Measurements from ENCODE around the gene COL4A1. TPM values are rescaled to one million over a fixed set of nuclear protein-coding genes. Genes with fewer than 3 reads are reported as not detected.

The COL4A1 gene
- total and polyA plus RNA-seq, 2 donors from 2014 or later, result 53.0 to 218 TPM

GRCh38 chr13:110193491-110193890 lies 113.5 kb downstream of the COL4A1 start:
- H3K27me3 ChIP-seq (ENCODE audit: control insufficient read depth, insufficient read depth, low read length), result no peaks in the 10 kb centered on the region
- no peak overlapping the region for H3K4me3 ChIP-seq (ENCODE audit: low read length in 3 of 3)
- FAIRE-seq (no peak), DNase-seq (no peak)
- H3K4me1 ChIP-seq (ENCODE audit: control insufficient read depth in 2 of 3, insufficient read depth in 2 of 3, low read depth in 1 of 3, low read length in 3 of 3), result no peaks in the 10 kb centered on the region
- no peak overlapping the region for H3K27ac ChIP-seq (ENCODE audit: low read depth in 2 of 2, low read length in 2 of 2)
- TF ChIP-seq, protein P1, sequence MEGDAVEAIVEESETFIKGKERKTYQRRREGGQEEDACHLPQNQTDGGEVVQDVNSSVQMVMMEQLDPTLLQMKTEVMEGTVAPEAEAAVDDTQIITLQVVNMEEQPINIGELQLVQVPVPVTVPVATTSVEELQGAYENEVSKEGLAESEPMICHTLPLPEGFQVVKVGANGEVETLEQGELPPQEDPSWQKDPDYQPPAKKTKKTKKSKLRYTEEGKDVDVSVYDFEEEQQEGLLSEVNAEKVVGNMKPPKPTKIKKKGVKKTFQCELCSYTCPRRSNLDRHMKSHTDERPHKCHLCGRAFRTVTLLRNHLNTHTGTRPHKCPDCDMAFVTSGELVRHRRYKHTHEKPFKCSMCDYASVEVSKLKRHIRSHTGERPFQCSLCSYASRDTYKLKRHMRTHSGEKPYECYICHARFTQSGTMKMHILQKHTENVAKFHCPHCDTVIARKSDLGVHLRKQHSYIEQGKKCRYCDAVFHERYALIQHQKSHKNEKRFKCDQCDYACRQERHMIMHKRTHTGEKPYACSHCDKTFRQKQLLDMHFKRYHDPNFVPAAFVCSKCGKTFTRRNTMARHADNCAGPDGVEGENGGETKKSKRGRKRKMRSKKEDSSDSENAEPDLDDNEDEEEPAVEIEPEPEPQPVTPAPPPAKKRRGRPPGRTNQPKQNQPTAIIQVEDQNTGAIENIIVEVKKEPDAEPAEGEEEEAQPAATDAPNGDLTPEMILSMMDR (IDR thresholded peaks at IDR 0.05; ENCODE audit: borderline replicate concordance, extremely low read depth, insufficient read depth), result no peak
- intact Hi-C loops (cut with DNase I), result no loop called here
- no peak overlapping the region for H3K9ac ChIP-seq (ENCODE audit: low read length in 3 of 3)
- H3K9me3 ChIP-seq (ENCODE audit: control insufficient read depth in 2 of 3, insufficient read depth in 1 of 3, low read length in 3 of 3), result no peaks in the 10 kb centered on the region
- H3K36me3 ChIP-seq (ENCODE audit: control insufficient read depth in 2 of 3, insufficient read depth in 3 of 3, low read length in 3 of 3), result peaks cover 7 to 65% (median 29%) of the 10 kb centered on the region in 3 donors

- FAIRE-seq (no peak), DNase-seq (no peak)
- peaks cover 7 to 61% (median 30%) of the 10 kb centered on the region in 3 donors for H3K36me3 ChIP-seq (ENCODE audit: control insufficient read depth in 2 of 3, insufficient read depth in 3 of 3, low read length in 3 of 3)
- TF ChIP-seq, protein P1 (IDR thresholded peaks at IDR 0.05; ENCODE audit: borderline replicate concordance, extremely low read depth, insufficient read depth), result no peak
- H3K9ac ChIP-seq (ENCODE audit: low read length in 3 of 3), result no peak overlapping the region
- H3K9me3 ChIP-seq (ENCODE audit: control insufficient read depth in 2 of 3, insufficient read depth in 1 of 3, low read length in 3 of 3), result no peaks in the 10 kb centered on the region
- H3K27ac ChIP-seq (ENCODE audit: low read depth in 2 of 2, low read length in 2 of 2), result no peak overlapping the region
- no peaks in the 10 kb centered on the region for H3K27me3 ChIP-seq (ENCODE audit: control insufficient read depth, insufficient read depth, low read length)
- intact Hi-C loops (cut with DNase I), result no loop called here
- no peak overlapping the region for H3K4me3 ChIP-seq (ENCODE audit: low read length in 3 of 3)
- H3K4me1 ChIP-seq (ENCODE audit: control insufficient read depth in 2 of 3, insufficient read depth in 2 of 3, low read depth in 1 of 3, low read length in 3 of 3), result no peaks in the 10 kb centered on the region
Measured at GRCh38 chr13:110192472-110192871, 114.5 kb downstream of the COL4A1 start.

GRCh38 chr13:110187641-110188161 lies 119.3 kb downstream of the COL4A1 start:
- no peak overlapping the region for H3K9ac ChIP-seq (ENCODE audit: low read length in 3 of 3)
- H3K9me3 ChIP-seq (ENCODE audit: control insufficient read depth in 2 of 3, insufficient read depth in 1 of 3, low read length in 3 of 3), result no peaks in the 10 kb centered on the region
- DNase-seq (no peak), FAIRE-seq (no peak)
- intact Hi-C loops (cut with DNase I), result no loop called here
- peaks cover 0 to 4% (median 0%) of the 10 kb centered on the region in 3 donors for H3K4me1 ChIP-seq (ENCODE audit: control insufficient read depth in 2 of 3, insufficient read depth in 2 of 3, low read depth in 1 of 3, low read length in 3 of 3)
- H3K36me3 ChIP-seq (ENCODE audit: control insufficient read depth in 2 of 3, insufficient read depth in 3 of 3, low read length in 3 of 3), result peaks cover 2 to 65% (median 37%) of the 10 kb centered on the region in 3 donors
- H3K27me3 ChIP-seq (ENCODE audit: control insufficient read depth, insufficient read depth, low read length), result no peaks in the 10 kb centered on the region
- TF ChIP-seq, protein P1 (IDR thresholded peaks at IDR 0.05; ENCODE audit: borderline replicate concordance, extremely low read depth, insufficient read depth), result no peak
- H3K4me3 ChIP-seq (ENCODE audit: low read length in 3 of 3), result no peak overlapping the region
- no peak overlapping the region for H3K27ac ChIP-seq (ENCODE audit: low read depth in 2 of 2, low read length in 2 of 2)
